AG09309 (cell line): ENCODE data around the gene HELZ.

ENCODE experiments used
- DNase-seq: peaks from one replicate; pipeline ENCODE4 v3.0.0-alpha.2; 2010; ENCODE audit warnings: low read depth
- H3K4me3 ChIP-seq: 2 replicates; pipeline ENCODE4 v1.5.1; 2011; ENCODE audit warnings: mild to moderate bottlenecking, low read depth, low read length, moderate library complexity; ENCODE audit not compliant: control insufficient read depth
- TF ChIP-seq, protein P1 (sequence below): IDR thresholded peaks from 2 replicates; pipeline ENCODE4 v1.5.1; 2011; ENCODE audit warnings: mild to moderate bottlenecking, low read depth, low read length, inconsistent platforms; ENCODE audit not compliant: insufficient read depth, control insufficient read depth; ENCODE audit errors: missing control alignments

Gene HELZ

DNA sequence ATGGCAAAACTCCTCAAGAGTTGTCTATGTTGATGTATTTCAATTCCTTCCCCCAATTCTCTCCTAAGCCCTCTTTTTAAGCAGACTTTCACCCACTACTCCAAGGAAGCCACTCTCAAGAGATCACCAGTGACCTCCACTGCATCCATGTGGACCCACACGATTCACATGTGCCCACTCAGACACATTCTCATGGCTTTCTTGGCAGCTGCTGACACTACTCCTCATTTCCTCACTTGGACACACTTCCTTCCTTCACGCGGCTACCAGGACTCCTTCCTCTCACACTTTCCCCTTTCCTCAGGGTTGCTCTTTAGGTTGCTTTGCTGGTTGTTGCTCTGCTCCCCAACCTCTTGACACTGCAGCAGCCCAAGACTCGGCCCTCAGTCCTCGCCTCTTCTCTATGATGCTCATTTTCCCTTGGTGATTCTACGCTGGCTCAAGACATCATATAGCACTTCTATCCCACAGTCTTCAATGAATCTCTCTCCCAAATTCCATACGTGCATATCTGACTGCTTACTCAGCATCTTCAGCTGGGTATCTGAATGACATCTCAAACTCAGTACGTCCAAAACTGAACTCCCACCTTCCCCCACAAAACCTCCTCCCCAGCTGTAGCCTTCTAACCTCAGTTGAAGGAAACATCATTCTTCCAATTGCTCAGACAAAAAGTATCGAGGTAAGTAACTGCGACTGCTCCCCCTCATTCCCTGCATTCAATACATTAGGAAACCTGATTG is 28.2 kb downstream of the HELZ start:
- no peak overlapping the region for H3K4me3 ChIP-seq
- DNase-seq = no peak
- TF ChIP-seq, protein P1, sequence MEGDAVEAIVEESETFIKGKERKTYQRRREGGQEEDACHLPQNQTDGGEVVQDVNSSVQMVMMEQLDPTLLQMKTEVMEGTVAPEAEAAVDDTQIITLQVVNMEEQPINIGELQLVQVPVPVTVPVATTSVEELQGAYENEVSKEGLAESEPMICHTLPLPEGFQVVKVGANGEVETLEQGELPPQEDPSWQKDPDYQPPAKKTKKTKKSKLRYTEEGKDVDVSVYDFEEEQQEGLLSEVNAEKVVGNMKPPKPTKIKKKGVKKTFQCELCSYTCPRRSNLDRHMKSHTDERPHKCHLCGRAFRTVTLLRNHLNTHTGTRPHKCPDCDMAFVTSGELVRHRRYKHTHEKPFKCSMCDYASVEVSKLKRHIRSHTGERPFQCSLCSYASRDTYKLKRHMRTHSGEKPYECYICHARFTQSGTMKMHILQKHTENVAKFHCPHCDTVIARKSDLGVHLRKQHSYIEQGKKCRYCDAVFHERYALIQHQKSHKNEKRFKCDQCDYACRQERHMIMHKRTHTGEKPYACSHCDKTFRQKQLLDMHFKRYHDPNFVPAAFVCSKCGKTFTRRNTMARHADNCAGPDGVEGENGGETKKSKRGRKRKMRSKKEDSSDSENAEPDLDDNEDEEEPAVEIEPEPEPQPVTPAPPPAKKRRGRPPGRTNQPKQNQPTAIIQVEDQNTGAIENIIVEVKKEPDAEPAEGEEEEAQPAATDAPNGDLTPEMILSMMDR = no peak

DNA sequence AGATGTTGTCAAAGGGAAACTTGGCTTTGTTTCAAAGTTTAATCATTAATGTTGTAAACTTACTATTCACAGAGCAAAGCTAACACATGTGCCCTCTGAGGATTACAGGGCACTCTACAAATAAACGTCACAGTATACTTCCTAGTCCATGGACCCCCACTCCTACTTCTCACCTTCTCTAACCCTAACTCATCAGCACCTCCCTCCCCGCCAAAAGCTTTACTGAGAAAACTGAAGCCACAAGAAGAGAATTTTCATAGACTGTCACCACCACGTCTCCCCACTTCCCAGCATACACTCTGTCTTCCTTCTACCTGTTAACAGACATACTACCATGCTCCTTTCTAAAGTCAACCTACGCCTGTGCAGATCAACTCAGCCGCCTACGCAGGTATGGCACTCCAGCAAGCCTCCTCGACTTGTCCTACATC is 29.0 kb downstream of the HELZ start:
- TF ChIP-seq, protein P1 = no peak
- no peak for DNase-seq
- no peak overlapping the region for H3K4me3 ChIP-seq

DNA sequence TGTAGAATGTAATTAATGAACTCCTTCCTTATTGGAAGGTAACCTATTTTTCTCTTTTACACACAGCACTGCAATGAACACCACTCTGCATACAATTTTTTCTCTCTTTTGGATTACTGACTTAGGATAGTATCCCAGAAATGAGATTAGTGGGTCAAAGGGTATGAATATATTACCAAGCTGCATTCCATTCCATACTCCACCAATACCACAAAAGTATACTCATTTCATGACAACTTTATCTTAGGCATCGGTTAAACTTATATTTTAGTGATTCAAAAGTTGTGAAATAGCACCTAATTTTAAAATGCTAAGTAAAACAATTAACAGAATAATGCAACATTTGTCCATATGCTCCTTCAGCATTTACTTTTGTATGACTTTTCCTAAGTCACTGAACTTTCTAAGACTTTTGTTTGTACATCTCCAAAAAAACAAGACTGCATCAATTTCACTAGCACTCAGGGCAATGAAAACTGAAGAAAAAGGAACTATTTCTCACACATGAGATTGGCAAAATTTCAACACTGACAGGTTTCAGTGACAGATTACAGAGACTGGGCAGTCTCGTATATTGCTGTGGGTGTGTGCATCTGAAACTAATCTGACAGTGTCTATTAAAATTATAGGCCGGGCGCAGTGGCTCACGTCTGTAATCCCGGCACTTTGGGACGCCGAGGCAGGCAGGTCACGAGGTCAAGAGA is 32.1 kb downstream of the HELZ start:
- TF ChIP-seq, protein P1 = no peak
- no peak overlapping the region for H3K4me3 ChIP-seq
- DNase-seq = no peak

DNA sequence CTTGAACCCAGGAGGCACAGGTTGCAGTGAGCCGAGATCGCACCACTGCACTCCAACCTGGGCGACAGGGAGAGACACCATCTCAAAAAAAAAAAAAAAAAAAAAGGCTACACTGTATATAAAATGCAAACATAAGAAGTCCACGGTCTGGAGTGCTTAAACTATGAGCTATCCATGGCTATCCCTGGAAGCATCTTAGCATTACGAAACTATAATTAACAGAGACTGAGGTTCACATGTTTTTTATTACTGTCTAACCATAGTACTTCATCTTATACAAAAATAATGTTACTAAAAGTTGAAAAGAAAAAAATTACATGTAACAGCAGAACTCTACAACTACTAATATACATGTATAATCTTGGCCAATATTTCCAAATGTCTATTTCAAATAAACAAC is 32.8 kb downstream of the HELZ start:
- H3K4me3 ChIP-seq = no peak overlapping the region
- DNase-seq = peak; percentile 24
- TF ChIP-seq, protein P1 = no peak

DNA sequence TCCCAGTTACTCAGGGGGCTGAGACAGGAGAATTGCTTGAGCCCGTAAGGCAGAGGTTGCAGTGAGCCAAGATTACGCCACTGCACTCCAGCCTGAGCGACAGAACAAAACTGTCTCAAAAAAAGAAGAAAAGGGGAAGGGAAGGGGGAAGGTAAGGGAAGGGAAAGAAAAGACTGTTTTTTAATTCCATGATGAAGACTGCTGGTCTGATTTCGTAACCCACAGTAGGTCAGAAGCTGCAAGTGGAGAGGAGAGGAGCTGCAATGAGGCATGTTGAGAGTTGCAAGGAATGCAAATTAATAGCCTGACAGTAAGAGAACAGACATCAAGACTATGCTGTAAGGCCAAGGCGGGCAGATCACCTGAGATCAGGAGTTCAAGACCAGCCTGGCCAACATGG is 33.3 kb downstream of the HELZ start:
- TF ChIP-seq, protein P1 = no peak
- no peak overlapping the region for H3K4me3 ChIP-seq
- DNase-seq = peak; percentile 32

DNA sequence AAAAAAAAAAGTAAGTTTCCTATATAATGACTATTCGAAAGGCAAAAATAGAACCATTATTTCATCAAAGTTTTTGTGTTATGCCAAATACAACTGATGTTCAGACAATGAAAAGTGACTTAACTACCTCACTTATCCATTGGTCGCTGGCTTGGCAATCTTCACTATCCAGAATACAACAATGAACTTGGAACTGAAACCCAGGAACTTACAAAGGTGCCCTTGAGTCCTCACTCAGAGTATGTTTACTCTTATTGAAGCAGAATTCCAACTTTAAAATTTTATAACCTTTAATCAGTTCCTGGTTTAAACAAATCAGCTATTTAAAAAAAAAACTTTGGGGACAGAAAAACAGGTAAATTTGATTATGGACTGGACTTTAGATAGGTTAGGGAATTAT is 34.1 kb downstream of the HELZ start:
- TF ChIP-seq, protein P1 = no peak
- no peak overlapping the region for H3K4me3 ChIP-seq
- DNase-seq = no peak
